HFFc6 (cell line): ENCODE data around the gene FTCD. TPM values are rescaled to one million over a fixed set of nuclear protein-coding genes. Genes with fewer than 3 reads are reported as not detected.

Experiments
- DNase-seq: peaks from one replicate; pipeline ENCODE4 v3.0.0-alpha.2; 2018
- H3K27ac Mint-ChIP-seq: 2 replicates; pipeline ENCODE4 v1.8.0; 2020; ENCODE audit warnings: mild to moderate bottlenecking, mixed read lengths
- H3K27me3 Mint-ChIP-seq: 2 replicates; pipeline ENCODE4 v1.8.0; 2021; ENCODE audit warnings: mild to moderate bottlenecking, moderate library complexity, mixed read lengths; ENCODE audit not compliant: insufficient read depth
- H3K36me3 Mint-ChIP-seq: 2 replicates; pipeline ENCODE4 v1.8.0; 2021; ENCODE audit warnings: low read depth, mixed read lengths
- H3K4me1 Mint-ChIP-seq: 2 replicates; pipeline ENCODE4 v1.8.0; 2020; ENCODE audit warnings: low read depth, mixed read lengths
- H3K4me3 Mint-ChIP-seq: 2 replicates; pipeline ENCODE4 v1.8.0; 2020; ENCODE audit warnings: mild to moderate bottlenecking, moderate library complexity, mixed read lengths
- H3K9me3 Mint-ChIP-seq: 2 replicates; pipeline ENCODE4 v1.8.0; 2020; ENCODE audit warnings: mild to moderate bottlenecking, mixed read lengths
- total RNA-seq, 6 experiments: library from RNA; stranded (reverse); fragmentation: NEBNext Ultra II Directional; extraction: Animal tissue kit (Norgen Biotek cat#: 25700); gene quantifications; 2 replicates in 1 of 6; 3 replicates in 5 of 6; pipeline ENCODE4 v1.2.3, GENCODE V29; 2021
- TF ChIP-seq, protein P1 (sequence below): fragments of 200-600 bp; sonication (generic); IDR thresholded peaks from 2 replicates; pipeline ENCODE4 v1.5.0; 2021; ENCODE audit warnings: antibody characterized with exemption, mild to moderate bottlenecking

FTCD gene
- total RNA-seq, 6 experiments from 2014 or later, result 0.12 to 1.2 (median 0.17) TPM; not detected in 1

DNA sequence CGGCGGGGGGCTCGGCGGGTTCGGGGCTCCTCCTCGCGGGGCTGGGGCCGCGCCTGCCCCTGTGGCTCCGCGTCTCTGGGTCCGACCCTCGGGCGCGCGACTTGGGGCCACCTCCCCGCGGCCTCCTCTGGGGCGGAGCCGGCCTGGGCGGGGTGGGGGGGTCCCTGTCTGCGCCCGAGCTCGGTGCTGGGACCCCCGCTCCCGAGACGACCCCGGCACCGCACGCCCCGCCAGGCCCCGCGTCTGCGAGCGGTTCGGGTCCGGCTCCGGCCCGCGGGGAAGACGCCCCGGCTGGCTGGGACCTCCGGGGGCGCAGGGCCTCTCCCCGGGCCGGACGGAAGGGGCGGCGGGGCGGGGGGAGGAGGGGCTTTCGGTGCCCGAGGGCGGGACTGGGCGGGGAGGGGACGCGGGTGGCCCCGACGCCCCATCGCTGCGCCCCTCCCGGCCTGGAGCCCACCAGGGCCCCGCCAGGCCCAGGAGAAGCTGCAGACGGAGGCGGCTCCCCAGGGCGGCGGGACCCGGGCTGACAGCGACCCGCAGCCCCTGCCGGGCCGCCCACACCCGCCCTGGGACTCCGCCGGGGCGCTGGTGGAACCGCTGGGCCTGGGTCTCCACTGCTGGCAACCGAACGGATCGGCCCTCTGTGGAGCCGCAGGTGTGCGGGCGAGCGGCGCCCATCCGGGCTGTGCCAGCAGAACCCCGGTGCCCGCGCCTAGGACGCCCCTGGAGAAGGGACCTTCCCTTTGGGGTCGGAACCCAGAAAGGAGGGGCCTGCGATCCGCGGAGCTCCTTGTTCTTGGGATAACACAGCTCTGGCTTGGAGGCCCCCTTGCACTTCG is 56.9 kb downstream of the FTCD start:
- peak overlapping the region; percentile 70 for H3K27ac Mint-ChIP-seq
- peaks cover 1% of the 10 kb centered on the region; the same call in 1 of the 2 replicates for H3K27me3 Mint-ChIP-seq
- H3K4me3 Mint-ChIP-seq, result peak overlapping the region; percentile 93
- peaks cover 42% of the 10 kb centered on the region for H3K4me1 Mint-ChIP-seq
- TF ChIP-seq, protein P1, sequence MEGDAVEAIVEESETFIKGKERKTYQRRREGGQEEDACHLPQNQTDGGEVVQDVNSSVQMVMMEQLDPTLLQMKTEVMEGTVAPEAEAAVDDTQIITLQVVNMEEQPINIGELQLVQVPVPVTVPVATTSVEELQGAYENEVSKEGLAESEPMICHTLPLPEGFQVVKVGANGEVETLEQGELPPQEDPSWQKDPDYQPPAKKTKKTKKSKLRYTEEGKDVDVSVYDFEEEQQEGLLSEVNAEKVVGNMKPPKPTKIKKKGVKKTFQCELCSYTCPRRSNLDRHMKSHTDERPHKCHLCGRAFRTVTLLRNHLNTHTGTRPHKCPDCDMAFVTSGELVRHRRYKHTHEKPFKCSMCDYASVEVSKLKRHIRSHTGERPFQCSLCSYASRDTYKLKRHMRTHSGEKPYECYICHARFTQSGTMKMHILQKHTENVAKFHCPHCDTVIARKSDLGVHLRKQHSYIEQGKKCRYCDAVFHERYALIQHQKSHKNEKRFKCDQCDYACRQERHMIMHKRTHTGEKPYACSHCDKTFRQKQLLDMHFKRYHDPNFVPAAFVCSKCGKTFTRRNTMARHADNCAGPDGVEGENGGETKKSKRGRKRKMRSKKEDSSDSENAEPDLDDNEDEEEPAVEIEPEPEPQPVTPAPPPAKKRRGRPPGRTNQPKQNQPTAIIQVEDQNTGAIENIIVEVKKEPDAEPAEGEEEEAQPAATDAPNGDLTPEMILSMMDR, result no peak
- H3K9me3 Mint-ChIP-seq, result peaks cover 27% of the 10 kb centered on the region
- H3K36me3 Mint-ChIP-seq, result peaks cover 32% of the 10 kb centered on the region
- no peak for DNase-seq

DNA sequence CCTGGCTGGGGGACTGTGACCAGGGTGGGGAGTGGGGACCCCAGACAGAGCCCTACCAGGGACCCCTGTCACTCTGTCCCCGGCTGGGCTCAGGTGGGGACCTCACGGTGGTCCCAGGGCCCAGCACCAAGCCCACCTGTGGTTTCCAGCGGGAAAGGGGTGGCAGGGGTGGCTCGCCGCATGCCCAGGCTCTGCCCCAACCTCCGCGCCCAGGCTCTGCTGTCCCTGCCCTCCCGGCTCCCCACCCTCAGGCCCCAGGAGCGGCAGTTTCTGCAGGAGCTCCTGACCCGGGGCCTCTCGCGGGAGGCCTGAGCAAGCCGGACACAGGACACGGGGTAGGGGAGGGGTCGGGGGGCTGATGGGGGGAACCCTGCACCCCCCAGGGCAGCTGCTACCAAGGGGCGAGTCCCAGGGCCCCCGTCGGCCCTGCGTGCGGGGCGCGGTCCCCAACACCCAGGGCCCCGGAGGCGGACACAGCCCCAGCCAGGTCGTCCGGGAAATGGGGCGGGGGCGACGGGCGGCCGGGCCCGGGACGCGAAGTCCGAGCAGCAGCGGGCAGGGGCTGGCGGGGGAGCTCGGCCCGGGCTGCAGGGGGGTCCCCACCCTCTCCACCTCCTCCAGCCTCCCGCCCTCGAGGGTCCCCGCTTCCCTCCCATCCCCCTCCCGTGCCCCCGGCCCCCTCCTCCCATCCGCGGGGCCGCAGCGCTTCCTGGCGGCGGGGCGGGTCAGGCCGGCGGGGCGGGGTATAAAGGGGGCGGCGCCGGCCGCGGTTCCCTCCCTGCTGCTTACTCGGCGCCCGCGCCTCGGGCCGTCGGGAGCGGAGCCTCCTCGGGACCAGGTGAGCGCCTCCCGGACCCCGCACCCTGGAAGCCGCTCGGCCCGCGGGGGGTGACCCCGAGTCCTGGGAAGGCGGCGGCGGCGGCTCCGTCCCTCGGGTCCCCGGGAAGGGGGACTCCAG is 57.8 kb downstream of the FTCD start, which contains the start of gene COL6A2:
COL6A2 (plus strand) TSS at position 777 of the 958 bp plus-strand sequence.
- Mint-ChIP-seq H3K4me3 (peak within 1 kb of the TSS; percentile 93), H3K9me3 (peaks cover 17% of the 10 kb centered on the region), H3K4me1 (peaks cover 39% of the 10 kb centered on the region), H3K27me3 (peaks cover 1% of the 10 kb centered on the region; the same call in 1 of the 2 replicates), H3K27ac (peak within 1 kb of the TSS; percentile 70), H3K36me3 (peaks cover 23% of the 10 kb centered on the region)
- no peak for DNase-seq
- TF ChIP-seq, protein P1, result peak; percentile 71

DNA sequence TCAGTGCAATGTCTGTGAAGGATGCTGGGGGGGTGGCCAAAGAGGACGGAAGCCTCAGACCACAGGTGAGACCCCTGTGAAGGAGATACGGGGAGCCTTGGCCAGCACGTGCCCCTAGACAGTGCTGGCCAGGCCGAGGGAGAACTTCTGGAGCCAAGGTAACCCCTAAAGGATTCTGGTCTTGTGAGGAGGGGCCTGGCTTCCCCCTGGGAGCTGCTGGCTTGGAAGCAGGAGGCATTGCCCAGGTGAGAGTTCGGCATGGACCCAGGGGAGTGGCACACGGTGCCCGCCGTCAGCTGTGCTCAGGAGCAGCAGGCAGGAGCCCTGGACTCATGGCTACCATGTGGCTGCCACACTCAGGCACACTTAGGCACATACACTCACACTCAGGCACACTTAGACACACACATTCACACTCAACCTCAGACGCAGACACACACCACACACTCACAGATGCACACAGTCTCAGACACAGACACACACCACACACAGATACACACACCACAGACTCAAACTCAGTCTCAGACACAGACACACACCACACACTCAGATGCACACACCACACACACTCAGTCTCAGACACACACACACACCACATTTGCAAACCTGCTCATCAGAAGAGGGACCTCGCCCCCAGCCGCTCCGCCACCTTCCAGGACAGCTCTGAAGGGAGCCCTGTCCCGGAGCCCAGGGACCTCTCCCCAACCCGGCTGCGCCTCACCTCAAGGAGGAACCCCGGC is 58.6 kb downstream of the FTCD start:
- H3K27ac Mint-ChIP-seq, result peak overlapping the region; percentile 8; the same call in 1 of the 2 replicates
- peak overlapping the region; percentile 59 for H3K4me3 Mint-ChIP-seq
- H3K36me3 Mint-ChIP-seq, result peaks cover 15% of the 10 kb centered on the region
- peaks cover 9% of the 10 kb centered on the region; the same call in 1 of the 2 replicates for H3K9me3 Mint-ChIP-seq
- TF ChIP-seq, protein P1, result no peak
- peaks cover 5% of the 10 kb centered on the region; the same call in 1 of the 2 replicates for H3K27me3 Mint-ChIP-seq
- no peak for DNase-seq
- H3K4me1 Mint-ChIP-seq, result peaks cover 42% of the 10 kb centered on the region

DNA sequence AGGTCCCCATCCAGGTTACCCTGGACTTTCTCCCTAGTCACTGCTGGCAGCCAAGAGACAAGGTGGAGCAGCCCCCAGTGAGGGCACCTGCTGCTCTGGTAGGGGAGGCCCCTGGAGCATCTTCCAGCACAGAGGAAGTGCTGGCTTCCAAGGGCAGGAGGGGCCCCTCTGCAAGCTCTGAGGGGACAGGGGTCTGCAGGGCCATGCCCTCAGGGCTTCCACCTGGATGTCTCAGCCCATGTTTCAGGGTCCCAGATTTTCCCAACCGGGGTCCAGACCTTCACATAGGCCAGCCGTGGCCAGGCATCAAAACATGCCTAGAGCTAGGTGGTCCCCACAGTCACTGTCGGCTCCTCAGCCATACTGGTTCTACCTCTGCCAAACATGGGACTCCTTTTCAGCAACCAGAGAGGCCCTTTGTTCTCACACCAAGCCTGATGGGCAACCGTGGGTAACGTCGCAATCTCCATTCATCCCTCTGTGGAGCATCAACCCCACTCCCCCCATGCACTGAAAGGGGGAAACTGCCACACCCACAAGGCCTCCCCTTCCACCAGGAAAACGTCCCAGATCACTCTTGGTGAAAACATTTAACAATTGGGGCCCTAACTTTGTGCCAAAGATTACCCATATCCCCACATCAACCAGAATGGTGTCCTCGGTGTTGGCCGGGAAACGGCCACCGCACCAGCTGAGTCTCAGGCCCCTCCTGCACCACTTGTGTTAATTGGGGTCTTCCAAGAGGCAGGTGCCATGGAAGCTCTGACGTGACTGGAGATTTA is 59.4 kb downstream of the FTCD start:
- H3K4me3 Mint-ChIP-seq, result no peak overlapping the region
- TF ChIP-seq, protein P1, result no peak
- H3K27me3 Mint-ChIP-seq, result peaks cover 7% of the 10 kb centered on the region; the same call in 1 of the 2 replicates
- peaks cover 5% of the 10 kb centered on the region; the same call in 1 of the 2 replicates for H3K9me3 Mint-ChIP-seq
- H3K27ac Mint-ChIP-seq, result no peak overlapping the region
- peaks cover 11% of the 10 kb centered on the region for H3K36me3 Mint-ChIP-seq
- no peak for DNase-seq
- peaks cover 42% of the 10 kb centered on the region for H3K4me1 Mint-ChIP-seq
